Eye (tissue), 1 donor: Measurements from ENCODE around the gene CDH9.
A peak's percentile ranks its signal among the peaks of the same experiment; 100 is the strongest.
"Not testable (repeated sequence)": the region's sequence is repeated elsewhere in the genome, so short reads cannot be mapped to it uniquely, and the experiment has no call there.

Experiments
- DNase-seq: peaks from one replicate; pipeline ENCODE4 v3.0.0-alpha.2; 2015

CDH9 gene

DNA sequence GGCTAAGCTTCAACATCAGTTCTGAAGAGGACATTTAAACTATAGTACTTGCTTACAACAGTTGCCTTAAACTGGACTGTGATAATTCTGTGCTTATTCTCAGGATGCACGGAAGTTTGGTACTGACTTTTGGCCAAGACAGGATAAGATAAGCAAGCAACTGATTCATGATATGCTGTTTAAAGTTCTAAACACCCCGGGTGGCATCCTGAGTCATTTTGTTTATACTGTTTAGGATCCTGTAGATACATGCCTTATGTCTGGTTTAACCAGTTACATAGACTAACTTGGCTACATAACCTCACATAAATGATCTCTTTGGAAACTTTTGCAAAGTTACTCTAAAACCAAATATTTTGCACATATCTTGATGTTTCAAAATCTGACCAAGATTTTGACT is 95.9 kb downstream of the CDH9 start:
- no peak for DNase-seq

DNA sequence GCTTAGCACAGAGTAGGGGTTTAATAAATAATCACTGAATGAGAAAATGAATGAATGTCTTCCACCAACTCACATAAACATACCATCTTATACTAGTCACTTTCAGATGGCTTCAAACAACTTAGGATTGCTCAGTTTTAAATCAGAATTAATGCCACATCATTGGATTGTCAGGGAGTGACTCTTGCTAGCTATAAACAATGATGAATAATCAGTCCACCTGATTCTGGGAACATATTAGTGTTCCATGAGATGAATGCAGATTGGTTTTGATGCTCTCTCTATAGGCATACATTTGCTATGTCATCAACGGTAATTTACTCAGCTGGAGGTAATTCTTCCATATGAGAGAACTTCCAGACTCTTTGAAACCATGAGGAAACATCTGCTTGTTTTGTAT is 97.4 kb downstream of the CDH9 start:
- DNase-seq = peak; percentile 22

DNA sequence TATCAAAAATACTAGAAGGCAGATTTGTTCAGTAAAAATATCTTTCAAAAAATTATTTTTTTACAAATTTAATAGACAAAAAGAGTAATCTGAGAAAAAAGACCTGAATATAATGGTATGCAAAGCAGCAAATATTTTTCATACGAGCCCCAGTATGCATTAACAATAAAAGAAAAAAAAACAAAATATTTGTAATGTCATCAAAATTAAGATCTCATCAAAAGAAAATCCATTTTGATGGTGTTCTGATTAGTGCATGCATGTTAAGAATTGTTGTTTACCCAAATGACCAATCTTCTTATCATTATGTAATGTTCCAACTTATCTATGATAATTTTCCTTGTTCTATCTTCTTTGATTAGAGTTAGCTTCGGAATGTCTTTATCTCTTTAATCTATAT is 106.1 kb downstream of the CDH9 start:
- DNase-seq = no peak

DNA sequence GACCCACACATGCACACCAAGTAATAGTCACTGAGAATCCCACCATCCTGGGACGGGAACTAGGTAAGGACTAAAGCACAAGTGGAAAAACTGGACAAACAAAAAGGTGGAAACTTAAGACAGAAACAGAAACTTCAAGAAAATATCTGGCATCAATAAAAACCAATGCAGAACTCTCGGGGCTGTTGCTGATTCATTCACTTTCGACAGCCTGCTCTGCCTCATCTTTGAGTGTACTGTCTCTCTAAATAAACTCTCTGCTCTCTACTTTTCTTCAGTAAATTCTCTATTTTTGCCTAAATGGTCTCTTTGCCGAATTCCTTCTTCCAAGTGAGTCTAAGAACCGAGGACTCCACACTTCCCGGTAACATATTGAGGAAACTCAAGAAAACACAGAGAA is 116.9 kb downstream of the CDH9 start:
- DNase-seq = no peak

DNA sequence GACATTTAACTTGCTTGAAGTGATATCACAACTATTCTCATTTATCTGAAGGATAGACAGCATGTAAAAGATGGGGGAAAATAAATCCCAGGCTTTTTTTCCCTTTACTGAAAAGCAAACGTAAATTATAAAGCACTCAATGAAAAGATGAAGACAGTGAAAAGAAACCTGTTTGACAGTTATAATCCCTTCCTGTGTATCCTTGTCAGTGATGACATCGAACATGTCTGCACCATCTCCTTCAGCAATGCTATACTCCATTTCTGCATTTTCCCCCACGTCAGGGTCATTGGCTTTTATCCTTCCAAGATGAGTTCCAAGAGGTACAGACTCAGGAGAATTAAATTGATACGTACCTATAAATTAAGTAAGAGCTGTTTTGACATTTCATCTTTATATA is 134.9 kb downstream of the CDH9 start:
- no peak for DNase-seq

DNA sequence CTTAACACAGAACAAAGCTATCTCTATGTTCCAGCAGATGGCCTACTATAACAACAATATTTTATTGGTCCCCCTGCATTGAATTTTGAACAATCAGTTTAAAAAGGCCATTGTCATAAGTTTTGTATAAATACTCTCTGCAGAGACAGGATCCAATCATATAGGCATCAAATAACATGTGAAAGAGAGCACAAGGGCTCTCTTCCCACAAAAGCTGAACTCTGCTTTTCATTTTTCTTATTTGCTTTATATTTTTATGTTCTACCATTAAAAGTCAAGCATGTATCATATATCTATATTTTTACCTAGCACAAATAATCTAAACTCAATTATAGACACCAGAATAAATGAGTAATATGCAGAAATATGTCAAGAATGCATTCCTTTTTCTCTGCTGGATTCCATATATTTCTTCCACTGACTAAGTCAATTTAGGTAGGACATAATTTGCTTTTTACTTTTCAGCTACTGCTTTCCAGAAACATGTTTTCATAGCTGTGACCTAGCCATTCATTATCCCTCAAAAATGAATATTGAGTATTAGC is 143.6 kb downstream of the CDH9 start:
- no peak for DNase-seq

DNA sequence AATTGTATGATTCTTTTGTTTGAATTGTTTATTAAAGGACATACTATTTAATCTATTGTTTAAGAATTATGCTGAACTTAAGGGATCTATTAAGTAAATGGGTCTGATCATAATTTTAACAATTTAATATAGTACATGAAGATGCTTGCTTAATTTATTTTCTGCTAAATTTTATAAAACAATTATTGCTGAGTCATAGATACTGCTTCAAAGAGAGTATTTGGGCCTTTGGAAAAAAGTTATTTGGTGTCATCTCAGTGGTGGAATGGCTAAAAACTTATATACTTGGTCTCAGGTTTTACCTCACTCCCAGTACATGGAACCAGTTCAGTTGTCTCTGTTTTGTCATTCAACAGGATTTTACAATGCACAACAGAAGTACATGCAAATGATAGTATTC is 145.3 kb downstream of the CDH9 start:
- no peak for DNase-seq

DNA sequence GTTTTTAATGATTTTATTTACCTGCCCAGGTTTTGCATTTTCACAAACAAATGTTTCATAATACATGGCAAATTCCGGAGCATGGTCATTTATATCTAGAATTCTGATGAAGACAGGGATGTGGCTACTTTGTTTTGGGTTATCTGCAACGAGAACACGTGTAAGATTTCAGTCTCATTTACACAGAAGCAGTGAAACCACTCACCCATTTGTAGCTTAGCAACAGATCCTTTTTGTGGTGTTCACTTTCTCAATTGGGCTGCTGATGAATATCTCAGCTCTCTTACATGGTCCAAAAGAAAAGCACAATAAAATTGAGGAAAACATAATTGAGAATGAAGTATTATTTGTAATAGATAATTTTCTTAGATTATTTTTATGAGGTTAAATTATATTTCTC is 148.6 kb downstream of the CDH9 start:
- DNase-seq = no peak

DNA sequence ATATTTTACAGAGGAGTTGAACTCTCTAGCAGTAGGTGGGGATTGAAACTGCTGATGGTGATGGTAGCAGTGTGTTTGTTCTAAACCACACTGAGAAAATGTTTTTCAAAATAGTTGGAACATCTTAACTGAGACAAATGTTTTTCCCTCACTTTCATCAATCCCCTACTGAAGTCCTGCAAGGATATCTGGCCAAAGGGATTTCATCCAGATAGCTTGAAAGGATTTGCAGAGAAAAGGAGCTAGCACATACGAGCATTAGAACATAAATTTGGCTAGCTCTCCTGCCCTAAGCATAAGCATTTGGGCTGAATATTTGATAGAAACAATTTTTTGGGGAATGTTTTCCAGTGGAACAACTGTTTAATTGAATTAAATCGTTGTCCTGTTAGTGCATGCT is 153.9 kb downstream of the CDH9 start:
- no peak for DNase-seq

DNA sequence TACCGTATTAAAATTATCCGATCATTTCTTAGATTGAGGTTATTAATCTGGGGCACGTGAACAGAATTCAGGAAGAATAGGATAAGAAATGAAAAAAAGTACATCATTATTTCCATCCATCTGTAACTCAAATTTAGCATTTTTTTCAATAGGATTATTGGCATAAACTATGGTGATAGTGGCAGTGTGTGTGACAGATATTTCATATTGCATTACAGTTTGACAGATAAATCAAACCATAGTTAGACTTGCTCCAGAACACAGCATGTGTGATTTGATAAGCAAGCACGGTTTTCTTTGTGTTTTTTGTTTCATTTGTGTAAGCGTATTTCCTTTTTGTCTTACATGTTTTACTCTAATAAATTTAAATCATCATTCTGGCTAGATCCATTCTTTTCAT is 155.0 kb downstream of the CDH9 start:
- no peak for DNase-seq

DNA sequence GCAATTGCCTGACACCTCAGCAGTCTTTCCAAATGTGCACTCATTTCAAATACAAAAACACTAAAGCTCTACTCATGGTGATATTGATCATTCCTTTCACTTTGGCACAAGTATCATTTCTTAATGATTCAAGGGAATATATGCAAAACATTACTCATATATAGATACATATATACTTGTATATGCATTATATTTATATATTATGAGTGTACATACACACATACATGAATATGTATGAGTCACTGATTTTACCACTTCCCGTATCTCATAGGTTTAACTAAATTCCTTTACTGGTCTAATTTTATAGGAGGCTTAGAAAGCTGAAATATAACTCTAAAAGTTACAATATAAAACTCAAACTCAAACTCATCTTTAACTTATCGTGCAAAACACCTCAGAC is 156.5 kb downstream of the CDH9 start:
- DNase-seq = no peak

DNA sequence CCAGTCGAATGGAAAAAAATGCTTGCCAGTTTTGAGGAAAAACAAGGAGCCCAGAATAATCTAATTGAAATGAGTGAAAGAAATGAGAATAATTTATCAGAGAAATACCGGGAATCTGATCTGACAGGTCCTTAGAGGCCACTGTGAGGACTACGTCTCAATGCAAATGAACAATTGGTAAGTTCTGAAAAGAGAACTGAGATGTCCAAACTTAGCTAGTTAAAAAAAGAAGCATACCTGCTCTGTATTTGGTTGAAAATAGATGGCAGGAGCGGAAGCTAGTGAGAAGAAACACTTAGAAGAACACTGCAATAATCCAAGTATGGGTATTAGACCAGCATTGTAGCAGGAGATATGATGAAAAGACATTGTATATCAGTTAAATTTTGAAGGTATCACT is 161.2 kb downstream of the CDH9 start:
- DNase-seq = no peak

DNA sequence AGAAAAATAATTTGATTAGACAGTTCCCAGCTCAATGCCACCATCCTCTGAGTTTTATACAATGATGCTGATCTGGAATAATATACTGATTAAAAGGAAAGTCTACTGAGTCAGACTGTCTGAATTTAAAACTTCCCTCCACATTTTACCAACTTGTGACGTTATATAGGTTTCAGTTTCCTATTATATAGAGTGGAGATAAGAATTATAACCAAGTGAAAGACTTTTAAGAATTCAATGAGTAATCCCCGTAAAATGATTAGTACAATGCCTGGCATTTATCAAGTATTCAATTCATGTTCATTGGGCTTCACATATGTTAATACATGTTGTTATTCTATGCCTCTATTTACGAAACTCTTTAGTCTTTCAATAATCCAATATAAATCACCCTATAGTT is 166.0 kb downstream of the CDH9 start:
- no peak for DNase-seq

DNA sequence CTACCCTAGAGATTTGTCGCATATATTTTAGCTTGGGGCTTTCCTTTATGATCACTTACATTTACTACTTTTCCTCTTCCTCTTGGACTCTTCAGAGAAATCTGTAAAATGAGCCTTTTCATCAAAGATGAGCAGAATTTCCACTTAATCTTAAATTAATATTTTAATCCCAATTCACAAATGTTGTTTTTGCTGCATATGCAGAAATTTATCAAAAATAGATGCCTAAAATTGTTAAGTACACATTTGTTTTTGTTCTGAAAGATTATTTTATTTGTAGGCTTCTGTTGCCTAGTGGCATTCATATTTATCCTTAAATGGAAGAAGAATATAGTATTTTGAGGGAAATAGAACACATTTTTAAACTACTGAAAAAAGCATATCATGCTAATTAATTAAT is 168.6 kb downstream of the CDH9 start:
- DNase-seq = no peak

DNA sequence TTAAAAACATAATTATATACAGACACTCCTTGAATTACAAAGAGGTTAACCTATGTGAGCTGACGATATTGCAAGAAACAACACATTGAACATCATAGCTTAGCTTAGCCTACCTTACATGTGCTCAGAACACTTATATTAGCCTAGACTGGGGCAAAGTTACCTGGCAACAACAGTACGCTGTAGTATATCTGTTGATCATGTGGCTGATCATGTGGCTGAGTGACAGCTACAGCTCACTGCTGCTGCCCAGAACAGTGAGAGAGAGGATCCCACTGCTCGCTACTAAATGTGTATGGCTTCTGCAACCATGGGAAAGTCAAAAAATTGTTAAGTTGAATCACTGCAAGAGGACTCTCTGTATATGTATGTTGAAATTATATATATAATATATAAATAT is 169.9 kb downstream of the CDH9 start:
- no peak for DNase-seq

DNA sequence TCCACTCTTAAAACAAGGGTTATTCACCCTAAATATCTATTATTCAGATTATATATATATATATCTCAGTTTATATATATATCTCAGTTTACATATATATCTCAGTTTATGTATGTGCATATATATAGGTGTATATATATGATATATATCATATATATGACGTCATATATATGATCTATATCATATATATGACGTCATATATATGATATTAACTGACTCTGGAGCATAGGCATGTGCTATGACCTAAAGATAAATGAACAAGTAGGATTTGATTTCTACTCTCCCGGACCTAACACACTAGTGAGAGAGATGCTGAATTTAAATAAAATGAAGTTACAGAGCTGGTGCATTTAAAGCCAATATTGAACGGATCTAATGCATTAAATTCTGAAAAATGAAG is 174.3 kb downstream of the CDH9 start:
- no peak for DNase-seq

DNA sequence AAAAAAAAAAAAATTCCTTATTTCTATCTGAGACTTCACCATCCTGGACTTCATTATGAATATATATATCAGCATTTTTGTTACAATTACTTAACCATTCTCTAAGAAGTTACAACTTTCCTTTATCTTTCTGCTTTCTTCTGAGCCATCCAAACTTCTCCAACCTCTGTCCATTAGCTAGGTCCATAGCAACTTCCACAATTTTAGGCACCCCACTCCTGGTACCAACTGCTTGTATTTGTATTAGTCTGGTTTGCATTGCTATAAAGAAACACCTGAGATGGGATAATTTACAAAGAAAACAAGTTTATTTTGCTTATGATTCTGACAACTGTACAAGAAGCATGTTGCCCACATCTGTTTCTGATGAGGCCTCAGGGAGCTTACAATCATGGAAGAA is 182.1 kb downstream of the CDH9 start:
- no peak for DNase-seq

DNA sequence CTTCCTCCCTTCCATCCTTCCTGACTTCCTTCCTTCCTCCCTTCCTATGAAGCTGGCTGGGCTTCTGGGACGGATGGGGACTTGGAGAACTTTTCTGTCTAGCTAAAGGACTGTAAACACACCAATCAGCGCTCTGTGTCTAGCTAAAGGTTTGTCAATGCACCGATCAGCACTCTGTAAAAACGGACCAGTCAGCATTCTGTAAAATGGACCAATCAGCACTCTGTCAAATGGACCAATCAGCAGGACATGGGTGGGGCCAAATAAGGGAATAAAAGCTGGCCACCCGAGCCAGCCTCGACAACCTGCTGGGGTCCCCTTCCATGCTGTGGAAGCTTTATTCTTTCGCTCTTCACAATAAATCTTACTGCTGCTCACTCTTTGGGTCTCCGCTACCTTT is 185.9 kb downstream of the CDH9 start:
- not testable (repeated sequence) for DNase-seq

DNA sequence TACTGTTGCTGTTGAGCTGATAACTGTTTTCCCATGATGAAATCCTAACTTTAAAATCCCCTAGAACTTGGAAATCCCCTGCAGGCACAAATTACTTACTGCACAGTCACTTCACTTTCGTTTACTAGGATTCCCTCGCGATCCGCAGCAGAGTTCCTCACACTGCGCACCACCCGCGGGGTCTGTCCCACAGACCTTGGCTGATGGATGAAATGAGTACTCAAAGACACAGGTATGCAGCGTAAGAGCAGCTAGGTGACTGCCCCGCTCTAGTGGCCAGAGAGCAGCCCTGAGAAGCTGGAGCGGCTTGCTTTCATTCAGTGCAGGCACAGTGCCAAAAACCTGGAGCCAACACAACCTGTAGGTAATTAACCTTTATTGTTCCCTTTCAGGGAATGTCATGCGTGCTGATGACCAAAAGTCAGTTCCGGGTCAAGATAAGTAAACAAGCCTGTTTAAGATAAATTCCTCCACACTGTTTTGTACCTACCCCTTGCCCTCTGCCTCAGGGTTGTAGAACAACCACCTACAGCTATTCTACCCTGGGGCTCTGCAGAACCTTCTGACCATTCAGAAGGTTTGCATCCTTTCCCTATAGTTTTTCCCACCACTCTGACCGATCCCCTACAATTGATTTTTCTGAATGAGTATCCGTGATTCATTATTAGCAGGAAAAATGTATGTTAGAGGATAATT is 191.2 kb downstream of the CDH9 start:
- DNase-seq = peak; percentile 1

DNA sequence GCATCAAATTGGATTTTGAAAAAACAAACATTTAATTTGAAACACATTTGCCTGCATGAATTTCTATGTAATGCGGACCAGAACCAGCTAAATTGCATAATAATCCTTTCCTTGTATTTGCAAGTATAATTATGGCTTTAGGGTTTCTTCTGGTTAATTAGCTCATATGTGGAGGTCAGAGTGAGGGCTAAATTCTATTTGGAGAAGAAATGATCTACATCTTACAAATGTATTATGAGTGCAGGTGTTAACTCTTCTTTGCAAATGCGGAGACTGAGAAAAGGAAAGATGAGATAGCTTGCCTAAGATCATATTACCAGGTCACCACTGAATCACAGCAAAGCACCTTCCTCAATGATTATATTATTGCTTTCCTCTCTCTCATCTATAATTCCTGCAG is 194.7 kb downstream of the CDH9 start:
- DNase-seq = no peak

DNA sequence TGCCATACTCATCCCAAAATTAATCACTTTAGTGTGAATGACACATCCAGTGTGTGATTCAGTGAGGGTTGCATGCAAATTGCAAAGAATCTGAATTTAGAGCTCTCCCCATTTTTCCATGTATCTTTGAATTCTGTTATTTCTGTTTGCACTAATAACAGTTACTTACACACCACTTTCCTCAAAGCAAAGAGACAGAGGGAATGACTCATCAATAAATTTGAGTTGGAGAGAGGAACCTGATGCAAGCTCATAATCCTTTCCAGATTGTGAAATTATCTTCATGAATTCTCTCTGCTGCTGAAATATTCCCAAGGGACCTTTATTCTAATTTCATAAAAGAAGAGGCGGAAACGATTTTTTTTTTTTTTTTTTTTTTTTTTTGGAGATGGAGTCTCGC is 204.8 kb downstream of the CDH9 start:
- DNase-seq = no peak
